Neural cell (in vitro differentiated cells): ENCODE data around the gene SPPL3. TPM values are rescaled to one million over a fixed set of nuclear protein-coding genes. Genes with fewer than 3 reads are reported as not detected.

Experiments
- H2AFZ ChIP-seq: fragments of 200-600, 300-800 bp; sonication (generic), shearing (Covaris generic); 2 replicates; pipeline ENCODE4 v1.6.0; 2014; ENCODE audit warnings: low read depth, mild to moderate bottlenecking, antibody characterized with exemption, low read length, moderate library complexity
- H3F3A ChIP-seq: fragments of 200-600 bp; shearing (Covaris generic); 2 replicates; pipeline ENCODE4 v1.6.1; 2016; ENCODE audit warnings: mild to moderate bottlenecking, moderate library complexity, mixed read lengths, antibody characterized with exemption, low read length; ENCODE audit not compliant: insufficient read depth, poor library complexity, severe bottlenecking
- H3K27ac ChIP-seq: fragments of 200-600, 300-800 bp; sonication (generic), shearing (Covaris generic); 2 replicates; pipeline ENCODE4 v1.5.1; 2014; ENCODE audit warnings: mild to moderate bottlenecking, low read length, moderate library complexity
- H3K27me3 ChIP-seq: fragments of 300-800, 200-600 bp; sonication (generic), shearing (Covaris generic); 2 replicates; pipeline ENCODE4 v1.6.0; 2014; ENCODE audit warnings: mild to moderate bottlenecking, low read depth, low read length, moderate library complexity; ENCODE audit not compliant: insufficient read depth
- H3K36me3 ChIP-seq: fragments of 300-800, 200-600 bp; sonication (generic), shearing (Covaris generic); 2 replicates; pipeline ENCODE4 v1.5.1; 2014; ENCODE audit warnings: mild to moderate bottlenecking, antibody characterized with exemption, low read length, moderate library complexity; ENCODE audit not compliant: insufficient read depth
- H3K4me2 ChIP-seq: fragments of 300-800, 200-600 bp; sonication (generic), shearing (Covaris generic); 2 replicates; pipeline ENCODE4 v1.6.0; 2014; ENCODE audit warnings: mild to moderate bottlenecking, low read length
- H3K4me3 ChIP-seq: fragments of 300-800, 200-600 bp; sonication (generic), shearing (Covaris generic); 2 replicates; pipeline ENCODE4 v1.5.1; 2014; ENCODE audit warnings: mild to moderate bottlenecking, low read length, moderate library complexity
- H3K79me2 ChIP-seq: fragments of 200-600 bp; shearing (Covaris generic); replicated peaks from 2 replicates; pipeline ENCODE4 v1.6.0; 2014; ENCODE audit warnings: mild to moderate bottlenecking, low read length, moderate library complexity; ENCODE audit not compliant: insufficient read depth
- H3K9ac ChIP-seq: fragments of 300-800, 200-600 bp; sonication (generic), shearing (Covaris generic); 2 replicates; pipeline ENCODE4 v1.6.1; 2016; ENCODE audit warnings: mild to moderate bottlenecking, low read length, mixed read lengths
- H3K9me2 ChIP-seq: fragments of 200-600 bp; shearing (Covaris generic); 2 replicates; pipeline ENCODE4 v1.6.1; 2016; ENCODE audit warnings: mild to moderate bottlenecking, low read length, mixed read lengths; ENCODE audit not compliant: insufficient read depth
- H3K9me3 ChIP-seq: fragments of 200-600, 300-800 bp; sonication (generic), shearing (Covaris generic); 2 replicates; pipeline ENCODE4 v1.6.1; 2016; ENCODE audit warnings: mild to moderate bottlenecking, mixed run types, low read length, moderate library complexity, mixed read lengths
- H4K20me1 ChIP-seq: fragments of 200-600 bp; shearing (Covaris generic); 2 replicates; pipeline ENCODE4 v1.6.1; 2016; ENCODE audit warnings: mild to moderate bottlenecking, mixed run types; ENCODE audit not compliant: insufficient read depth
- EP300 ChIP-seq: fragments of 450-650 bp; conservative IDR thresholded peaks from 2 replicates; pipeline ENCODE4 v1.6.1; 2014; ENCODE audit warnings: antibody characterized with exemption, mild to moderate bottlenecking, moderate library complexity; ENCODE audit not compliant: poor library complexity, severe bottlenecking
- EZH2 ChIP-seq: fragments of 200-600, 300-800 bp; shearing (Covaris generic), sonication (generic); IDR thresholded peaks from 2 replicates; pipeline ENCODE4 v1.6.1; 2014; ENCODE audit warnings: antibody characterized with exemption, low read length, borderline replicate concordance, mild to moderate bottlenecking; ENCODE audit not compliant: insufficient read depth, poor library complexity, severe bottlenecking
- MXI1 ChIP-seq: fragments of 450-650 bp; conservative IDR thresholded peaks from 2 replicates; pipeline ENCODE4 v1.6.1; 2014; ENCODE audit warnings: antibody characterized with exemption, mild to moderate bottlenecking; ENCODE audit not compliant: poor library complexity, severe bottlenecking
- POLR2AphosphoS5 ChIP-seq: IDR thresholded peaks from 2 replicates; pipeline ENCODE4 v1.6.1; 2012
- RAD21 ChIP-seq: fragments of 450-650 bp; conservative IDR thresholded peaks from 2 replicates; pipeline ENCODE4 v1.6.1; 2014; ENCODE audit warnings: antibody characterized with exemption, mild to moderate bottlenecking, moderate library complexity
- SMC3 ChIP-seq: fragments of 450-650 bp; conservative IDR thresholded peaks from 2 replicates; pipeline ENCODE4 v1.6.1; 2014; ENCODE audit warnings: antibody characterized with exemption, mild to moderate bottlenecking, moderate library complexity; ENCODE audit not compliant: poor library complexity
- TAF1 ChIP-seq: IDR thresholded peaks from 2 replicates; pipeline ENCODE4 v1.6.1; 2012; ENCODE audit warnings: low read depth
- polyA plus RNA-seq: library from polyadenylated mRNA; depleted of rRNA; stranded (reverse); fragments of >200 nt; gene quantifications from 2 replicates; pipeline ENCODE4 v1.2.3, GENCODE V29; 2014
- TF ChIP-seq, protein P1 (sequence below): IDR thresholded peaks from 2 replicates; pipeline ENCODE4 v1.6.1; 2012; ENCODE audit warnings: borderline replicate concordance
- TF ChIP-seq, protein P2 (sequence below): fragments of 450-650 bp; IDR thresholded peaks from 2 replicates; pipeline ENCODE4 v1.5.1; 2014; ENCODE audit warnings: antibody characterized with exemption, mild to moderate bottlenecking, moderate library complexity; ENCODE audit not compliant: poor library complexity, severe bottlenecking

SPPL3 gene
- polyA plus RNA-seq, 1 donor from 2014 or later: 21.3 TPM

DNA sequence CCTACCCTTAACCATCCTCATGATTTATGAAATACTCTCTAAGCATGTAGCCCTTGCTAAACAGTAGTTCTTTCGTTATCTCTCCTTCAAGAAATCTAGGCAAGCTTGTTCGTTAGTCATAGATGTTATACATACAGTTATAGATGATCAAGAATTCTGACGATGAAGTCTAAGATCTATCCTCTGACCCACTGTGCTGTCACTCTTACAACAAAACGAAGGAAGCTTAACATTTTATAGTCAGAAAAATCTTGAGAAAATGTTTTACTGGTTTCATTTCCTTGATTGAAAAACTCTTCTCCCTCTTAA lies 68.9 kb downstream of the SPPL3 start:
- no peaks in the 10 kb centered on the region for H3K36me3 ChIP-seq
- no peaks in the 10 kb centered on the region for H3F3A ChIP-seq
- H3K9me2 ChIP-seq: no peaks in the 10 kb centered on the region
- peaks cover 21% of the 10 kb centered on the region for H3K79me2 ChIP-seq
- no peak for TF ChIP-seq TAF1
- no peak for TF ChIP-seq EZH2
- TF ChIP-seq, protein P1, sequence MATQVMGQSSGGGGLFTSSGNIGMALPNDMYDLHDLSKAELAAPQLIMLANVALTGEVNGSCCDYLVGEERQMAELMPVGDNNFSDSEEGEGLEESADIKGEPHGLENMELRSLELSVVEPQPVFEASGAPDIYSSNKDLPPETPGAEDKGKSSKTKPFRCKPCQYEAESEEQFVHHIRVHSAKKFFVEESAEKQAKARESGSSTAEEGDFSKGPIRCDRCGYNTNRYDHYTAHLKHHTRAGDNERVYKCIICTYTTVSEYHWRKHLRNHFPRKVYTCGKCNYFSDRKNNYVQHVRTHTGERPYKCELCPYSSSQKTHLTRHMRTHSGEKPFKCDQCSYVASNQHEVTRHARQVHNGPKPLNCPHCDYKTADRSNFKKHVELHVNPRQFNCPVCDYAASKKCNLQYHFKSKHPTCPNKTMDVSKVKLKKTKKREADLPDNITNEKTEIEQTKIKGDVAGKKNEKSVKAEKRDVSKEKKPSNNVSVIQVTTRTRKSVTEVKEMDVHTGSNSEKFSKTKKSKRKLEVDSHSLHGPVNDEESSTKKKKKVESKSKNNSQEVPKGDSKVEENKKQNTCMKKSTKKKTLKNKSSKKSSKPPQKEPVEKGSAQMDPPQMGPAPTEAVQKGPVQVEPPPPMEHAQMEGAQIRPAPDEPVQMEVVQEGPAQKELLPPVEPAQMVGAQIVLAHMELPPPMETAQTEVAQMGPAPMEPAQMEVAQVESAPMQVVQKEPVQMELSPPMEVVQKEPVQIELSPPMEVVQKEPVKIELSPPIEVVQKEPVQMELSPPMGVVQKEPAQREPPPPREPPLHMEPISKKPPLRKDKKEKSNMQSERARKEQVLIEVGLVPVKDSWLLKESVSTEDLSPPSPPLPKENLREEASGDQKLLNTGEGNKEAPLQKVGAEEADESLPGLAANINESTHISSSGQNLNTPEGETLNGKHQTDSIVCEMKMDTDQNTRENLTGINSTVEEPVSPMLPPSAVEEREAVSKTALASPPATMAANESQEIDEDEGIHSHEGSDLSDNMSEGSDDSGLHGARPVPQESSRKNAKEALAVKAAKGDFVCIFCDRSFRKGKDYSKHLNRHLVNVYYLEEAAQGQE: no peak
- no peak for TF ChIP-seq POLR2AphosphoS5
- no peak for TF ChIP-seq EP300
- no peak for TF ChIP-seq RAD21
- TF ChIP-seq MXI1: no peak
- TF ChIP-seq, protein P2, sequence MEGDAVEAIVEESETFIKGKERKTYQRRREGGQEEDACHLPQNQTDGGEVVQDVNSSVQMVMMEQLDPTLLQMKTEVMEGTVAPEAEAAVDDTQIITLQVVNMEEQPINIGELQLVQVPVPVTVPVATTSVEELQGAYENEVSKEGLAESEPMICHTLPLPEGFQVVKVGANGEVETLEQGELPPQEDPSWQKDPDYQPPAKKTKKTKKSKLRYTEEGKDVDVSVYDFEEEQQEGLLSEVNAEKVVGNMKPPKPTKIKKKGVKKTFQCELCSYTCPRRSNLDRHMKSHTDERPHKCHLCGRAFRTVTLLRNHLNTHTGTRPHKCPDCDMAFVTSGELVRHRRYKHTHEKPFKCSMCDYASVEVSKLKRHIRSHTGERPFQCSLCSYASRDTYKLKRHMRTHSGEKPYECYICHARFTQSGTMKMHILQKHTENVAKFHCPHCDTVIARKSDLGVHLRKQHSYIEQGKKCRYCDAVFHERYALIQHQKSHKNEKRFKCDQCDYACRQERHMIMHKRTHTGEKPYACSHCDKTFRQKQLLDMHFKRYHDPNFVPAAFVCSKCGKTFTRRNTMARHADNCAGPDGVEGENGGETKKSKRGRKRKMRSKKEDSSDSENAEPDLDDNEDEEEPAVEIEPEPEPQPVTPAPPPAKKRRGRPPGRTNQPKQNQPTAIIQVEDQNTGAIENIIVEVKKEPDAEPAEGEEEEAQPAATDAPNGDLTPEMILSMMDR: no peak
- TF ChIP-seq SMC3: no peak
- no peaks in the 10 kb centered on the region for H3K27me3 ChIP-seq
- no peaks in the 10 kb centered on the region for H4K20me1 ChIP-seq
- H3K9ac ChIP-seq: no peak overlapping the region
- H3K27ac ChIP-seq: no peak overlapping the region
- no peaks in the 10 kb centered on the region for H3K9me3 ChIP-seq
- H3K4me3 ChIP-seq: no peak overlapping the region
- H3K4me2 ChIP-seq: no peak overlapping the region
- H2AFZ ChIP-seq: no peak overlapping the region

DNA sequence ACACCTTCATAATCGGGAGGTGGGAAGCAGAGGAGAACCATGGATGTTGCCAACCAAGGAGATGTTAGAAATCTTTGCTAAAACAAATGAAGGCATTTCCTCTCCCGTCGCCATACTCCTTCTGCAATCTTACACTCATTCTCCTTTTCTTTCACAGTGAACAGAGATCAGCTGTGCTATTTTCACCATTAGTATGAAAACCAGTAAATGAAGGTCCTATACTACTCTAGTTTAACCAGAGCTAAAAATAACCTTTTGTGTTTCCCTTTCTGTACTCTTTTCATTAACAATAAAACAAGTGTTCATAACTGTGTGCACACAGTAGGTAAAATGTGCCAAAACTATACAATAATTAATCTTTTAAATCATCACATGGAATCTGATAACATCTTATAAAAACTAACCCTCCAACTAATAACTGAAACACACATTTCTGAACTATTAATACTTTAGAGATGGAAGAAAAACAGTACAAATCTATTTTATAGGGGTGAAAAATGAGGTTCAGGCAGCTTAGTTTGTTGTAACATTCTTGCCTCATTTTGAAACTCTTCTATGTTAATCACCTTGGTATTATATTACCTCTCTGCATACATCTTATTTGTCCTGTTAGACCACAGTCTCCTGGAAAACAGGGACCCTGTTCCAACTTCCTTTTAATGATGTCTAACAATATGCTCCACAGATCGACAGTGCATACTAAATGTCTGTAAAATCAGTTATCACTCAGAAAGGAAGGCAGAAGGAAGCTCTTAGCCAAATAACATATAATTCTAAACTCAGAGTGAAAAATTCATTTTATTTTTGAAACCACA lies 69.5 kb downstream of the SPPL3 start:
- Histone ChIP-seq H3K36me3 (no peaks in the 10 kb centered on the region), H3K9me2 (no peaks in the 10 kb centered on the region), H4K20me1 (no peaks in the 10 kb centered on the region), H2AFZ (no peak overlapping the region), H3K79me2 (peaks cover 21% of the 10 kb centered on the region), H3K27me3 (no peaks in the 10 kb centered on the region), H3K9me3 (no peaks in the 10 kb centered on the region), H3K4me3 (no peak overlapping the region), H3K9ac (no peak overlapping the region), H3K4me2 (no peak overlapping the region), H3F3A (no peaks in the 10 kb centered on the region), H3K27ac (no peak overlapping the region)
- TF ChIP-seq EZH2 (no peak), SMC3 (no peak), RAD21 (no peak), TAF1 (no peak), POLR2AphosphoS5 (no peak), MXI1 (no peak), EP300 (no peak)
- TF ChIP-seq, protein P2: no peak
- TF ChIP-seq, protein P1: no peak
